Lower lobe of right lung (tissue), 2 donors: ENCODE data around the gene VPS29. TPM values are rescaled to one million over a fixed set of nuclear protein-coding genes. Genes with fewer than 3 reads are reported as not detected.
"Not testable (repeated sequence)": the region's sequence is repeated elsewhere in the genome, so short reads cannot be mapped to it uniquely, and the experiment has no call there.

Experiments
- ATAC-seq, 2 donors: fragments of 200-7000 bp; cut with Tn5 transposase; one replicate each; pipeline ENCODE4 v1.9.1; 2020 to 2022; ENCODE audit warnings: mild to moderate bottlenecking in 2 of 2, moderate library complexity in 2 of 2
- DNase-seq: peaks from one replicate; pipeline ENCODE4 v3.0.0-alpha.2; 2020
- H3K27ac ChIP-seq: fragments of 200-600 bp; one replicate; pipeline ENCODE4 v1.8.0; 2022
- H3K27me3 ChIP-seq: fragments of 200-600 bp; one replicate; pipeline ENCODE4 v1.8.0; 2022; ENCODE audit warnings: low read depth
- H3K36me3 ChIP-seq: fragments of 200-600 bp; one replicate; pipeline ENCODE4 v1.8.0; 2022; ENCODE audit warnings: mild to moderate bottlenecking
- H3K4me1 ChIP-seq: fragments of 200-600 bp; one replicate; pipeline ENCODE4 v1.8.0; 2022
- H3K4me3 ChIP-seq: fragments of 200-600 bp; one replicate; pipeline ENCODE4 v1.8.0; 2022; ENCODE audit warnings: mild to moderate bottlenecking
- H3K9me3 ChIP-seq: fragments of 200-600 bp; one replicate; pipeline ENCODE4 v1.8.0; 2022
- intact Hi-C: fragments of 100-400 bp; cut with DNase I; formaldehyde crosslinking; loops from one replicate; pipeline ENCODE4 v1.11.0; 2022
- total RNA-seq: library from RNA; stranded (reverse); fragmentation: NEBNext Ultra II Directional; extraction: Animal tissue kit (Norgen Biotek cat#: 25700); gene quantifications from one replicate; pipeline ENCODE4 v1.2.1, GENCODE V29; 2021
- TF ChIP-seq, protein P1 (sequence below): fragments of 200-600 bp; IDR thresholded peaks from one replicate; pipeline ENCODE4 v1.8.0; 2022; ENCODE audit warnings: antibody characterized with exemption, mild to moderate bottlenecking
- donor health status: DM: no; HTN: yes; CAD: no; lungs with severe emphysema.

Gene VPS29
- total RNA-seq, 1 donor from 2014 or later: 102 TPM

DNA sequence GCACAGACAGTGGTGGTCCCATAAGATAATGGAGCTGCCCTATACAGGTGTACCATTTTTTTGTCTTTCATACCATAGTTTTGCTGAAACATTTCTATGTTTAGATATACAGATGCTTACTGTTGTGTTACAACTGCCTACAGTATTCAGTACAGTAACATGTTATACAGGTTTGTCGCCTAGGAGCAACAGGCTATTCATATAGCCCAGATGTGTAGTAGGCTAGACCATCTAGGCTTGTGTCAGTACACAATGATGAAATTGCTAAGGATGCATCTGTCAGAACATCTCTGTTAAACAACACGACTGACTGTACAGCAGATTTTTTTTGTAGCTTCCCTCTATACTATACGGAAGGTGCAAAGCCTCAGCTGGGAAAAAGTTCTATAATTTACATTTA is 30.7 kb upstream of the VPS29 start:
- intact Hi-C loops: no loop called here
- no peaks in the 10 kb centered on the region for H3K27me3 ChIP-seq
- no peaks in the 10 kb centered on the region for H3K9me3 ChIP-seq
- ATAC-seq: no peak
- peaks cover 40% of the 10 kb centered on the region for H3K36me3 ChIP-seq
- H3K4me1 ChIP-seq: peaks cover 14% of the 10 kb centered on the region
- DNase-seq: no peak
- TF ChIP-seq, protein P1, sequence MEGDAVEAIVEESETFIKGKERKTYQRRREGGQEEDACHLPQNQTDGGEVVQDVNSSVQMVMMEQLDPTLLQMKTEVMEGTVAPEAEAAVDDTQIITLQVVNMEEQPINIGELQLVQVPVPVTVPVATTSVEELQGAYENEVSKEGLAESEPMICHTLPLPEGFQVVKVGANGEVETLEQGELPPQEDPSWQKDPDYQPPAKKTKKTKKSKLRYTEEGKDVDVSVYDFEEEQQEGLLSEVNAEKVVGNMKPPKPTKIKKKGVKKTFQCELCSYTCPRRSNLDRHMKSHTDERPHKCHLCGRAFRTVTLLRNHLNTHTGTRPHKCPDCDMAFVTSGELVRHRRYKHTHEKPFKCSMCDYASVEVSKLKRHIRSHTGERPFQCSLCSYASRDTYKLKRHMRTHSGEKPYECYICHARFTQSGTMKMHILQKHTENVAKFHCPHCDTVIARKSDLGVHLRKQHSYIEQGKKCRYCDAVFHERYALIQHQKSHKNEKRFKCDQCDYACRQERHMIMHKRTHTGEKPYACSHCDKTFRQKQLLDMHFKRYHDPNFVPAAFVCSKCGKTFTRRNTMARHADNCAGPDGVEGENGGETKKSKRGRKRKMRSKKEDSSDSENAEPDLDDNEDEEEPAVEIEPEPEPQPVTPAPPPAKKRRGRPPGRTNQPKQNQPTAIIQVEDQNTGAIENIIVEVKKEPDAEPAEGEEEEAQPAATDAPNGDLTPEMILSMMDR: no peak
- no peak overlapping the region for H3K27ac ChIP-seq
- H3K4me3 ChIP-seq: no peak overlapping the region

DNA sequence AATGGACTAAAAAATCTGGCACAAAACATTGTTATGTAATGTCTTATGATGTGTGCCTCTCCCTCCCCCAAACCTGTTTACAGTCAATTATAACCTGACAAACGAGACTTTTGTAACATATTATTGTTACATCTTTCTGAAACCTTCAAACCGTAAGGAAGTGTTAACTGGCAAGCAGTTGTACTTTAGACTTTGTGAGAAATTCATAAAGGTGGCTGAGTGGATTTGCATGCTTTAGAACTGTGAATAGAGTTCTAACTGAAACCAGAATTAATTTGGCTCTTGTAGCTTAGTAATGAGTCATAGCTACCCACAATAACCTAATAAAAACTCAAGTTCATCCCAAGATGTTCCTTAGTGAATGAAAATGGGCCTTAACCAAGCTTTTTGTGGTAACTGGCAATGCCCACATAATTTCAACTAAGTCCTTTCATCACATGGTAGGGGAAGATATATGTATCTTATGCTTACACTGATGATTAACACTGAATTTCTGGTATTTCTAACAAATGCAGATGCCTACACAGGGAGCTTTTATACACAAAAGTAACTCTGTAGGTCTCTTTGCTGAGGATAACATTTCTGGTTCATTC is 29.9 kb upstream of the VPS29 start:
- Histone ChIP-seq H3K4me3 (no peak overlapping the region), H3K4me1 (peaks cover 6% of the 10 kb centered on the region), H3K9me3 (no peaks in the 10 kb centered on the region), H3K36me3 (peaks cover 32% of the 10 kb centered on the region), H3K27me3 (no peaks in the 10 kb centered on the region), H3K27ac (no peak overlapping the region)
- intact Hi-C loops: no loop called here
- TF ChIP-seq, protein P1: no peak
- DNase-seq: no peak
- no peak for ATAC-seq

DNA sequence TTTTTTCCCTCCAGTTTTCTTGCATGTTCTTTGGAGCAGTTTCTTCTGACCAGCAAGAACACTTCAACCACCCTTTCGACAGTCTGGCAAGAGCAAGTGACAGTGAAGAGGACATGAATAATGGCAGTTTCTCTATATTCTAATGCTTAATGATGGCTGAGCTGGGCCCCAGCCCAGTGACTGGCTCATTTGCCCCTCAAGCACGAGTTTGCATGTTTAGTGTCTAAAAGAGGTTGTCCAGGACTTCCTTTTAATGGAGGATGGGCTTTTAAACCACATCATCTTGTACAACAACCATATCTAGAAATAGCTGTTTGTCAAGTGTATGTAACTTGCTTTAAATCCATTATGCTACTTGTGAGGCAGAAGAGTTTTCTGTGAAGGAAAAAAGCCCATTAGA is 28.6 kb upstream of the VPS29 start:
- Histone ChIP-seq H3K27ac (no peak overlapping the region), H3K4me3 (no peak overlapping the region), H3K36me3 (peaks cover 19% of the 10 kb centered on the region), H3K4me1 (peaks cover 6% of the 10 kb centered on the region), H3K9me3 (no peaks in the 10 kb centered on the region), H3K27me3 (no peaks in the 10 kb centered on the region)
- DNase-seq (no peak), ATAC-seq (no peak)
- intact Hi-C loops: no loop called here
- TF ChIP-seq, protein P1: no peak

DNA sequence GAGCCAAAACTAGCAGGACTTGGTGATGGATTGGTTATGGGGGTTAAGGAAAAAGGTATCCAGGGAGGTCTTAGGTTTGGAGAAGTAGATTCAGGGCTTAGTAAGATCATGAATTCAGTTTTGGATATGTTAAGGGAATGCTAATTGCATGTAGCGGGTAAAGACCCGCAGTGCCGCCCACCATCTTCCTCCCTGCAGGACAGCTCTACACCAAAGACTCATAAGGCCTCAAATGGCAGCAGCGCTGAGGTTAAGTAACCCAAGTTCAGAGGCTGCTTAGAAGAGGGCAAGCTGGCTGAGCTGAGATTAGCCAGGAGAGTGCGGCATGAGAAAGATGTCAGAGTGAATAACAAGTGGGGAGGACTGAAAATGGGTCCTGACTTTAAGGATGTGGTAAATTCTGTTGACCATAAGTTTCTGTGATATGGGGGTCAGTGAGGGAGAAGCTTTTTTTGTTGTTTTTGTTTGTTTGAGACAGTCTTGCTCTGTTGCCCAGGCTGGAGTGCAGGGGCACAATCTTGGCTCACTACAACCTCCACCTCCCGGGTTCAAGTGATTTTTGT is 26.4 kb upstream of the VPS29 start:
- ATAC-seq (no peak), DNase-seq (no peak)
- Histone ChIP-seq H3K9me3 (no peaks in the 10 kb centered on the region), H3K27me3 (no peaks in the 10 kb centered on the region), H3K36me3 (peaks cover 9% of the 10 kb centered on the region), H3K4me1 (peaks cover 6% of the 10 kb centered on the region), H3K27ac (no peak overlapping the region), H3K4me3 (no peak overlapping the region)
- intact Hi-C loops: no loop called here
- TF ChIP-seq, protein P1: no peak

DNA sequence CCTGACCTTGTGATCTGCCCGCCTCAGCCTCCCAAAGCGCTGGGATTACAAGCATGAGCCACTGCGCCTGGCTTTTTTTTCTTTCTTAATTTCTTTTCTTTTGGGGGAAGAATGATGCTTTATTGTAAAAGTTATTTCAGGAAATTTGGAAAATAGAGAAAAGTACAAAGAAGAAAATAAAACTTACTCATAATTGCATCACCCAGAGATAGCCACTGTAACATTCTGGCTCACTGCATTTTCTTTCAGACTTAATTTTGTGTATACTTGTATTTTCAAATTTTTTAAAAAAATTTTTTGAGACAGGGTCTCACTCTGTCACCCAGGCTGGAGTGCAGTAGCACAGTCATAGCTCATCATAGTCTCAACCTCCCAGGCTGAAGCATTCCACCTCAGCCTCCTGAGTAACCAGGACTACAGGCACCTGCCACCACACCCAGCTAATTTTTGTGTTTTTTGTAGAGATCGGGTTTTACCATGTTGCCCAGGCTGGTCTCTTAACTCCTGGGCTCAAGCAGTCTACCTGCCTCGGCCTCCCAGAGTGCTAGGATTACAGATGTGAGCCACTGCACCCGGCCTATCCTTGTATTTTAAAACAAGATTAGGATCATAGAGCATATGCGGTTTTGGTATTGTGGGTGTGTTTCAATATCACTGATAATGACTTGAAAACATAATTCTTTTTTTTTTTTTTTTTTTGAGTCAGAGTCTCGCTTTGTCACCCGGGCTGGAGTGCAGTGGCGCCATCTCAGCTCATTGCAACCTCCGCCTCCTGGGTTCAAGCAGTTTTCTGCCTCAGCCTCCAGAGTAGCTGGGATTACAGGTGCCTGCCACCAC is 19.2 kb upstream of the VPS29 start:
- H3K9me3 ChIP-seq, intact Hi-C loops, H3K27me3 ChIP-seq, ATAC-seq, H3K27ac ChIP-seq, DNase-seq, H3K4me1 ChIP-seq, H3K4me3 ChIP-seq, H3K36me3 ChIP-seq: not testable (repeated sequence)

DNA sequence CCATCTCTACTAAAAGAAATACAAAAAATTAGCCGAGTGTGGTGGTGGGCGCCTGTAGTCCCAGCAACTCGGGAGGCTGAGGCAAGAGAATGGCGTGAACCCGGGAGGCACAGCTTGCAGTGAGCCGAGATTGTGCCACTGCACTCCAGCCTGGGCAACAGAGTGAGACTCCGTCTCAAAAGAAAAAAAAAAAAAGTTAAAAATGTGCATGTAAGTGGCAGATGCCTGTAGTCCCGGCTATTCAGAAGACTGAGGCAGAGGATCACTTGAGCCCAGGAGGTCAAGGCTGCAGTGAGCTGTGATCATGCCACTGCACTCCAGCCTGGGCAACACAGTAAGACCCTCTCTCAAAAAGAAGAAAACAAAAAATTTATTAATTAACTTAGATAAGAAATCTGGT is 16.1 kb upstream of the VPS29 start:
- DNase-seq, H3K36me3 ChIP-seq, H3K27me3 ChIP-seq, H3K27ac ChIP-seq, ATAC-seq, H3K4me1 ChIP-seq, intact Hi-C loops, H3K4me3 ChIP-seq, H3K9me3 ChIP-seq: not testable (repeated sequence)
